ENCODE data around the gene GFRA1. TPM values are rescaled to one million over a fixed set of nuclear protein-coding genes. Genes with fewer than 3 reads are reported as not detected.

The GFRA1 gene
- total and polyA plus RNA-seq, 2 experiments from 2014 or later: 0.48 to 2.9 TPM

GRCh38 chr10:116198676-116199035, 74.3 kb downstream of the GFRA1 start:
- Histone ChIP-seq H3K9me2 (replicated peaks; ENCODE audit: insufficient read depth) (no peaks in the 10 kb centered on the region), H4K20me1 (ENCODE audit: insufficient read depth, poor library complexity, severe bottlenecking) (no peaks in the 10 kb centered on the region), H3K36me3 (replicated peaks; ENCODE audit: insufficient read depth, low read depth) (no peaks in the 10 kb centered on the region), H3K27ac (no peak overlapping the region), H3K27me3 (no peaks in the 10 kb centered on the region), H3K4me1 (ENCODE audit: insufficient read depth) (no peaks in the 10 kb centered on the region), H3K79me2 (no peaks in the 10 kb centered on the region), H3K4me2 (peak overlapping the region; percentile 23), H3K9me3 (ENCODE audit: low read depth) (no peaks in the 10 kb centered on the region), H2AFZ (no peak overlapping the region), H3K4me3 (no peak overlapping the region)
- TF ChIP-seq CTCF (IDR thresholded peaks at IDR 0.05; ENCODE audit: poor library complexity) (no peak), EZH2 (IDR thresholded peaks at IDR 0.05; ENCODE audit: borderline replicate concordance) (no peak), EZH2phosphoT487 (IDR thresholded peaks at IDR 0.05; ENCODE audit: low read depth, severe bottlenecking, unreplicated experiment) (no peak)
- DNase-seq (ENCODE audit: low spot score): no peak
- WGBS (ENCODE audit: low lambda C conversion rate, missing lambda C conversion rate): 64% methylated on average over 4 of the region's 4 CpGs

- WGBS (ENCODE audit: low lambda C conversion rate, missing lambda C conversion rate): 45% methylated on average over 12 of the region's 12 CpGs
- no peaks in the 10 kb centered on the region for H3K9me3 ChIP-seq (ENCODE audit: low read depth)
These were observed 74.9 kb downstream of the GFRA1 start for GRCh38 chr10:116197946-116198675.

GRCh38 chr10:116195583-116195982, 77.4 kb downstream of the GFRA1 start:
- no peaks in the 10 kb centered on the region for H3K36me3 ChIP-seq (replicated peaks; ENCODE audit: insufficient read depth, low read depth)
- DNase-seq (ENCODE audit: low spot score): no peak
- no peaks in the 10 kb centered on the region for H3K9me2 ChIP-seq (replicated peaks; ENCODE audit: insufficient read depth)
- H3K27ac ChIP-seq: no peak overlapping the region
- no peaks in the 10 kb centered on the region for H3K79me2 ChIP-seq
- no peaks in the 10 kb centered on the region for H3K4me1 ChIP-seq (ENCODE audit: insufficient read depth)
- WGBS (ENCODE audit: low lambda C conversion rate, missing lambda C conversion rate): 94% methylated on average over 4 of the region's 4 CpGs
- no peaks in the 10 kb centered on the region for H3K9me3 ChIP-seq (ENCODE audit: low read depth)
- no peaks in the 10 kb centered on the region for H3K27me3 ChIP-seq
- no peaks in the 10 kb centered on the region for H4K20me1 ChIP-seq (ENCODE audit: insufficient read depth, poor library complexity, severe bottlenecking)
- no peak overlapping the region for H2AFZ ChIP-seq
- no peak for TF ChIP-seq EZH2 (IDR thresholded peaks at IDR 0.05; ENCODE audit: borderline replicate concordance)
- no peak for TF ChIP-seq CTCF (IDR thresholded peaks at IDR 0.05; ENCODE audit: poor library complexity)
- TF ChIP-seq EZH2phosphoT487 (IDR thresholded peaks at IDR 0.05; ENCODE audit: low read depth, severe bottlenecking, unreplicated experiment): no peak
- no peak overlapping the region for H3K4me2 ChIP-seq
- H3K4me3 ChIP-seq: no peak overlapping the region

More at GRCh38 chr10:116197946-116198675, 74.9 kb downstream of the GFRA1 start:
- Histone ChIP-seq H2AFZ (no peak overlapping the region), H3K27me3 (no peaks in the 10 kb centered on the region), H3K79me2 (no peaks in the 10 kb centered on the region), H3K4me1 (ENCODE audit: insufficient read depth) (no peaks in the 10 kb centered on the region), H3K36me3 (replicated peaks; ENCODE audit: insufficient read depth, low read depth) (no peaks in the 10 kb centered on the region), H3K9me2 (replicated peaks; ENCODE audit: insufficient read depth) (no peaks in the 10 kb centered on the region), H3K4me2 (peak overlapping the region; percentile 23), H3K27ac (no peak overlapping the region), H3K4me3 (no peak overlapping the region), H4K20me1 (ENCODE audit: insufficient read depth, poor library complexity, severe bottlenecking) (no peaks in the 10 kb centered on the region)
- no peak for TF ChIP-seq CTCF (IDR thresholded peaks at IDR 0.05; ENCODE audit: poor library complexity)
- TF ChIP-seq EZH2phosphoT487 (IDR thresholded peaks at IDR 0.05; ENCODE audit: low read depth, severe bottlenecking, unreplicated experiment): no peak
- TF ChIP-seq EZH2 (IDR thresholded peaks at IDR 0.05; ENCODE audit: borderline replicate concordance): no peak
- DNase-seq (ENCODE audit: low spot score): no peak

Data from hepatocyte (in vitro differentiated cells).